ENCODE measurements around the gene BNC2. TPM values are rescaled to one million over a fixed set of nuclear protein-coding genes. Genes with fewer than 3 reads are reported as not detected.

BNC2 gene
- total RNA-seq, 2 experiments from 2014 or later: not detected

DNA sequence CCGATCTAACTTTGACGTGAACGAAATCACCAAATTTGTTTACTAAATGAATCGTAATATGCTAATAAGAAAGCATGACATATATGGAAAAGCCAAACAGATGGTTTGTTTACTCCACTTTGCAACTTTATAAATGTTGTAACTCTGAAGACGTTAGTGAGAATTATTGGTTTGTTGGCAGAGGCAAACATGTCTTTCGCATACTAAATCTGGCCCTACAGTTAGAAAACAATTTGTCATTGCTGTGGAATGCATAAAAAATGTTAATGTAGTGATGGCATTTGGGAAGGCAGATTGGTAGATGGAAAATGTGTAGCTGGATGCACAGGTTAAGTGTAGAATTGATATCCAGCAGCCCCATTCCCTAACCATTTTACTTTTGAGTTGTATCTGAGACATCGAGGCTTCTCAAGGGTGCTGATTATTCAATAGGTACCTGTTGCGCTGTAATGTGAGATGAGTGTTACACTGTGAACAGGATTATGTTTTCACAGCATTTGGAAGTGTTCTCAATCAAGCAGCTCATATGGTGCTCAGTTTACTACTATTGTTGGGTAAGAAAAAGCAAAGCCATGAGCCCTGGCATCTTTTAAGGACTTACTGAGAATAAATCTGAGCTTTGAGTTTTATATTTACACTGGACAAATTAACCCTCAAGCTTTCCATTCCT lies 444.8 kb downstream of the BNC2 start:
- Mint-ChIP-seq H3K27ac (no peak overlapping the region), H3K4me3 (no peak overlapping the region), H3K9me3 (ENCODE audit: insufficient read depth) (no peaks in the 10 kb centered on the region), H3K27me3 (ENCODE audit: low read depth) (no peaks in the 10 kb centered on the region), H3K36me3 (ENCODE audit: low read depth) (no peaks in the 10 kb centered on the region), H3K4me1 (ENCODE audit: low read depth) (no peaks in the 10 kb centered on the region)
- CTCF ChIA-PET: no interaction called here
- POLR2A ChIA-PET: no interaction called here
- ATAC-seq (no peak), DNase-seq (no peak)

GRCh38 chr9:16422114-16422513 lies 448.4 kb downstream of the BNC2 start:
- ChIA-PET POLR2A (no interaction called here), CTCF (no interaction called here)
- Mint-ChIP-seq H3K27ac (no peak overlapping the region), H3K4me1 (ENCODE audit: low read depth) (no peaks in the 10 kb centered on the region), H3K4me3 (no peak overlapping the region), H3K9me3 (ENCODE audit: insufficient read depth) (no peaks in the 10 kb centered on the region), H3K36me3 (ENCODE audit: low read depth) (no peaks in the 10 kb centered on the region), H3K27me3 (ENCODE audit: low read depth) (no peaks in the 10 kb centered on the region)
- DNase-seq: no peak
- ATAC-seq: no peak

DNA sequence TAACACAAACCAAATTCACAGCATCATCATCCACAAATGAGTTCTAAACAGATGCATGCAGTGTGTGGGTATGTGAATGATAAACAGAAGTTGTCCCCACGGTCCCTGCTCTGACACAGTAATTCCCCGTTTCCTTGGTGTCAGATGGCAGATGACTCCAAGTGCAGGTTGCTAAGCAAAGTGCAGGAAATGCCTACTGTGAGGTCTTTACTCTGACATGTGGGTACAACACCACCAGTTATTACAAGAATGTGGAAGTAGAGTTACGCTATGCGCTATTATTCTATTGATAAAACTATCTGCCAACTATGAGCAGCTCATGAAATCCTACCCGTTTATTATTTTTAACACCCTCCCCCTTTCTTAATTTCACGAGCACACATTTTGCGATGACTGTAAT lies 448.9 kb downstream of the BNC2 start:
- ATAC-seq: no peak
- no peaks in the 10 kb centered on the region for H3K4me1 Mint-ChIP-seq (ENCODE audit: low read depth)
- no peaks in the 10 kb centered on the region for H3K36me3 Mint-ChIP-seq (ENCODE audit: low read depth)
- POLR2A ChIA-PET: no interaction called here
- no peaks in the 10 kb centered on the region for H3K9me3 Mint-ChIP-seq (ENCODE audit: insufficient read depth)
- H3K4me3 Mint-ChIP-seq: no peak overlapping the region
- no peaks in the 10 kb centered on the region for H3K27me3 Mint-ChIP-seq (ENCODE audit: low read depth)
- DNase-seq: no peak
- CTCF ChIA-PET: no interaction called here
- H3K27ac Mint-ChIP-seq: no peak overlapping the region

- ChIA-PET POLR2A (no interaction called here), CTCF (no interaction called here)
- no peak for DNase-seq
- H3K4me3 Mint-ChIP-seq: no peak overlapping the region
- no peaks in the 10 kb centered on the region for H3K27me3 Mint-ChIP-seq (ENCODE audit: low read depth)
- H3K4me1 Mint-ChIP-seq (ENCODE audit: low read depth): no peaks in the 10 kb centered on the region
- ATAC-seq: no peak
- H3K36me3 Mint-ChIP-seq (ENCODE audit: low read depth): no peaks in the 10 kb centered on the region
- H3K9me3 Mint-ChIP-seq (ENCODE audit: insufficient read depth): no peaks in the 10 kb centered on the region
- H3K27ac Mint-ChIP-seq: no peak overlapping the region
Measured at GRCh38 chr9:16419124-16419523, 451.3 kb downstream of the BNC2 start.

DNA sequence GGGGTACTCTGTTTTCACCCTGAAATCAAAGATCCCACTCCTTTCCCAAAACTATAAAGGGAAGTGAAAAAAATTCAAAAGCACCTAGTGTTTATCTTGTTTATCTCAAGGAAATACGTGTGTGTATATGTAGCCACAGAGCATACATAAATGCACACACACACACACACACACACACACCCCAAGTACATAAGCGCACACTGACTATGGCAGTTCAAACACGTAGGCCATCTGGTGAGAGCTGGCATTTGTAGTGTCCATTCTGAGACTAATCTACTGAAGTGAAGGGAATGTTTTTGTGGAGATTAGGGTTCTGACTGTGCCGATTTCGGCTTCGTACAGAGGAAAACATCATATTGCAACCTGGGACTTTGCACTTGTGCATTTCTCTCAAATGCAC lies 451.7 kb downstream of the BNC2 start:
- Mint-ChIP-seq H3K36me3 (ENCODE audit: low read depth) (no peaks in the 10 kb centered on the region), H3K27ac (no peak overlapping the region), H3K9me3 (ENCODE audit: insufficient read depth) (no peaks in the 10 kb centered on the region), H3K4me3 (no peak overlapping the region), H3K4me1 (ENCODE audit: low read depth) (no peaks in the 10 kb centered on the region), H3K27me3 (ENCODE audit: low read depth) (no peaks in the 10 kb centered on the region)
- DNase-seq (no peak), ATAC-seq (no peak)
- ChIA-PET POLR2A (no interaction called here), CTCF (no interaction called here)

DNA sequence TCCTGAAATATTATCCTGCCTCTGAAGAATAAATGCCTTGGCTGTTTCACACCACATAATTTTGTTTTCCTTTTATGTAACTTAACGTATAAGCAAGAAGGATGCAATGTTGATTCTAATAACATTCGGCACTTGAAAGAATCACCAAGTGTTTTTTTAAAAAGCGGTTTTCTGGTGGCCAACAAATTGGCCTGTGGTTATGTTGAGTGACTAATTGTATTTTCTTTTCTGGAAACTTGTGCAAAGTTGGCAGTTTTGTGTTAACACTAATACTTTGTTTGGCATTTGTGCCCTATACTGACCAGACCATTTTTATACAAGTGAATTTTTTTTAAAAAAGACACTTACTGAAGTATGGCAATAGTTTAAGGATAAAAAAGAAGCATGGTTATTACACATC lies 452.7 kb downstream of the BNC2 start:
- Mint-ChIP-seq H3K4me3 (no peak overlapping the region), H3K27ac (no peak overlapping the region), H3K4me1 (ENCODE audit: low read depth) (no peaks in the 10 kb centered on the region), H3K36me3 (ENCODE audit: low read depth) (no peaks in the 10 kb centered on the region), H3K27me3 (ENCODE audit: low read depth) (no peaks in the 10 kb centered on the region), H3K9me3 (ENCODE audit: insufficient read depth) (no peaks in the 10 kb centered on the region)
- POLR2A ChIA-PET: no interaction called here
- CTCF ChIA-PET: no interaction called here
- ATAC-seq: no peak
- DNase-seq: no peak

- no peak for ATAC-seq
- no peak overlapping the region for H3K4me3 Mint-ChIP-seq
- H3K9me3 Mint-ChIP-seq (ENCODE audit: insufficient read depth): no peaks in the 10 kb centered on the region
- no peak overlapping the region for H3K27ac Mint-ChIP-seq
- no peaks in the 10 kb centered on the region for H3K4me1 Mint-ChIP-seq (ENCODE audit: low read depth)
- ChIA-PET POLR2A (no interaction called here), CTCF (no interaction called here)
- H3K36me3 Mint-ChIP-seq (ENCODE audit: low read depth): no peaks in the 10 kb centered on the region
- no peak for DNase-seq
- H3K27me3 Mint-ChIP-seq (ENCODE audit: low read depth): no peaks in the 10 kb centered on the region
Measured at GRCh38 chr9:16417161-16417560, 453.3 kb downstream of the BNC2 start.

- Mint-ChIP-seq H3K36me3 (ENCODE audit: low read depth) (no peaks in the 10 kb centered on the region), H3K27ac (no peak overlapping the region), H3K4me1 (ENCODE audit: low read depth) (no peaks in the 10 kb centered on the region), H3K4me3 (no peak overlapping the region), H3K27me3 (ENCODE audit: low read depth) (no peaks in the 10 kb centered on the region), H3K9me3 (ENCODE audit: insufficient read depth) (no peaks in the 10 kb centered on the region)
- no peak for ATAC-seq
- no peak for DNase-seq
- POLR2A ChIA-PET: no interaction called here
- CTCF ChIA-PET: no interaction called here
Measured at GRCh38 chr9:16414451-16414850, 456.0 kb downstream of the BNC2 start.

DNA sequence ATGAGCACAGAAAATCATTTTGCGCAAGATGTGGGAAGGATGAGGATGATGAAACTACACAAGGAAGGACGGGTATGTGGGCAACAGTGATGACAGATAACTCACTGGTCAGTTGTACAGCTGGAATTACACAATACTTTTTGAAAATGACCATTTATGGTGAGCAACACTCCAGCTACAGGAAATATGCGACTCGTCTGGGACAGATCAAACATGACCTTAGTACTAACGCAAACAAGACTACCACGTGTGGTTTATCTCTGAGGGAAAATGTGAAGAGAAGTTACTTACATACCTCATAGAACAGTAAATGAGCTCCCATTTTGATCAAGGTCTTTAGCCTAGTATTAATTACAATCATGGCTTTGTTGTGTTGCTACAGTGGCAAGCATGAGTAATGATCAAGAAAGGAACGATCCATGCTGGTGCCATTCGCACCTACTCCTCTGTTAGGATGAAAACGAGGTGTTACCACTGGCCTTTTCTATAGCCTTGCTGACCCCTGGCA lies 456.9 kb downstream of the BNC2 start:
- Mint-ChIP-seq H3K4me3 (no peak overlapping the region), H3K4me1 (ENCODE audit: low read depth) (no peaks in the 10 kb centered on the region), H3K9me3 (ENCODE audit: insufficient read depth) (no peaks in the 10 kb centered on the region), H3K27me3 (ENCODE audit: low read depth) (no peaks in the 10 kb centered on the region), H3K36me3 (ENCODE audit: low read depth) (no peaks in the 10 kb centered on the region), H3K27ac (no peak overlapping the region)
- ATAC-seq (no peak), DNase-seq (no peak)
- ChIA-PET CTCF (no interaction called here), POLR2A (no interaction called here)

DNA sequence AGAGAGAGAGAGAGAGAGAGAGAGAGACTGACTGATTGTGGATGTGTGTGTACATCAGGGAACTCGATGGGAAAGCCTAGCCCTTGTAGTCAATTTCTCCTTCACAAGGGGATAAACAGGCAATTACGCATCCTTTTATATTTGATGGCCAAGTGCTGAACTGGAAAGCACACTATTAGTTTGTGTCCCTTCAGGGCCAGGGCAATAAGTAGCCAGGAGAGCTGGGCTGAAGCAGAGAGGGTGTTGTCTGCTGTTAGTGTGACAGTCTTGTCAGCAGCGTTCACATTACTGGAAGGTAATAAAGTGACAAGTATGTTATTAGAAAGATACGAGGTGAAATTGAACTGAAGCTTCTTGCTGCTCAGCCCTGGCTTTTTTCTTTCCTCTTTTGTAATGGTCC lies 457.7 kb downstream of the BNC2 start:
- DNase-seq (no peak), ATAC-seq (no peak)
- Mint-ChIP-seq H3K27ac (no peak overlapping the region), H3K9me3 (ENCODE audit: insufficient read depth) (no peaks in the 10 kb centered on the region), H3K36me3 (ENCODE audit: low read depth) (no peaks in the 10 kb centered on the region), H3K4me1 (ENCODE audit: low read depth) (no peaks in the 10 kb centered on the region), H3K4me3 (no peak overlapping the region), H3K27me3 (ENCODE audit: low read depth) (no peaks in the 10 kb centered on the region)
- ChIA-PET POLR2A (no interaction called here), CTCF (no interaction called here)

GRCh38 chr9:16411311-16411710 lies 459.2 kb downstream of the BNC2 start:
- Mint-ChIP-seq H3K36me3 (ENCODE audit: low read depth) (no peaks in the 10 kb centered on the region), H3K27me3 (ENCODE audit: low read depth) (no peaks in the 10 kb centered on the region), H3K27ac (no peak overlapping the region), H3K9me3 (ENCODE audit: insufficient read depth) (no peaks in the 10 kb centered on the region), H3K4me1 (ENCODE audit: low read depth) (no peaks in the 10 kb centered on the region), H3K4me3 (no peak overlapping the region)
- ChIA-PET POLR2A (no interaction called here), CTCF (no interaction called here)
- DNase-seq: no peak
- no peak for ATAC-seq

DNA sequence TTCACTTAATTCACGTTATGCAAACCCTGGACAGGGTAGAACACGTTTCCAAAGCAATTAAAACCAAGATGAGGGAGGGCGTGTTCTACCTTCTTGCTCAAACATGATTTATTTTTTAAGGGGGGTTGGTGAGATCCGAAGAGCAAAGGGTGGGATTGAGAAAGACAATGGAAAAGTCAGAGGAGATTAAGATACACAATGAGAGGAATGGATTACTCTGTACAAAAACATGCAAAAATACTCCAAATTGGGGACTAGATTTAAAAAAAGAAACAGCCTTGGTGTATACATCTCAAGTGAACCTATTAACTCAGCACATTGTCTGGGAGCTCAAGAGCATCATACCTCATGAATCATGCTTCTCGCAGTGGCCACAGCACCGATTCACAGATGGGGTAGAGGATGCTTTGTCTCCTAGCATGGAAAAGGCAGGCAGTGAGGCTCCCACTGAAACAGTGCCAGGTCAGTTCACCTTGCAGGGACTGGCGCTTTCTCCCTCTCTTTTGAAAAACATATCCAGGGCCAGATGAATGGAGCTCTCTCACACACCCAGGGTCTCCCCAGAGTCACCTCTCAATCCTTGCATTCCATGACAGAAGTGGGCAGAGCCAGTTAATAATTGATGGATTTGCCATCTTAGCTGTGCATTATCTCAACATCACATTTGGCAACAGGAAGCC lies 459.7 kb downstream of the BNC2 start:
- H3K9me3 Mint-ChIP-seq (ENCODE audit: insufficient read depth): no peaks in the 10 kb centered on the region
- H3K36me3 Mint-ChIP-seq (ENCODE audit: low read depth): no peaks in the 10 kb centered on the region
- ChIA-PET CTCF (no interaction called here), POLR2A (no interaction called here)
- H3K4me3 Mint-ChIP-seq: no peak overlapping the region
- no peaks in the 10 kb centered on the region for H3K4me1 Mint-ChIP-seq (ENCODE audit: low read depth)
- no peak overlapping the region for H3K27ac Mint-ChIP-seq
- no peaks in the 10 kb centered on the region for H3K27me3 Mint-ChIP-seq (ENCODE audit: low read depth)
- ATAC-seq (no peak), DNase-seq (no peak)

- CTCF ChIA-PET: no interaction called here
- Mint-ChIP-seq H3K4me3 (no peak overlapping the region), H3K27ac (no peak overlapping the region), H3K27me3 (ENCODE audit: low read depth) (no peaks in the 10 kb centered on the region), H3K9me3 (ENCODE audit: insufficient read depth) (no peaks in the 10 kb centered on the region), H3K4me1 (ENCODE audit: low read depth) (no peaks in the 10 kb centered on the region), H3K36me3 (ENCODE audit: low read depth) (no peaks in the 10 kb centered on the region)
- ATAC-seq (no peak), DNase-seq (no peak)
- POLR2A ChIA-PET: no interaction called here
Measured at GRCh38 chr9:16407617-16408016, 462.9 kb downstream of the BNC2 start.

Measured in activated CD8-positive, alpha-beta T cell treated with anti-CD3 and anti-CD28 coated beads, Interleukin-2, amount 10 ng/mL, durations not matched to agents 7 days and 5 days (primary cell).